Measurements from ENCODE around the gene HAPLN3.

HAPLN3 gene

DNA sequence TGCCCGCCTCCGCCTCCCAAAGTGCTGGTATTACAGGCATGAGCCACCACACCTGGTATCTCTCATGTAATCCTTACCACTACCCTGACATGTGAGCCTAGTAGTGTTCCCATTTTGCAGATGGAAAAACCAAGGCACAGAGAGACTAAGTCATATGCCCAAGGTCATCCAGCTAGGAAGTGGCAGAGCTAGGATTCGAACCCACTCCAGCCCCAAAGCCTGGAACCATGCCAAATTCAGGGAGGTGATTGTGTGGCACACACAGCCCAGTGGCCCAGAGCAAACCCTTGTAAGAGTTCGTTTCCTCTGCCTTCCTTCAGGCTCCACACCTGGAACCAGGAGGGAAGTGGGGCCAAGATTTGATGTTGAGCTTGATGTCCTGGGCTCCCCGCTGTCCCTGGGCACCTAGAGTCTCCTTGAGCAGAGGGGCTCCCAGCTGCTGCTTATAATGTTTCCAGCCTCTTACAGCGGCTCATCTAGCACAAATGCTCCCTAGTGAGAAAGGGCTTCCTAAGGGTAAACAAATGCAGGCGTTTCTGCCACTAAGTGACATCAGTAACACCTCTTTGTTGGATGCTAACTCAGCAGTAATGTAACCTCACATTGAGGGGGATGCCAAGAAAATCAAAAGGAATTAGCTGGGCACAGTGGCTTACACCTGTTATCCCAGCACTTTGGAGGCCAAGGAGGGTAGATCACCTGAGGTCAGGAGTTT, 3.6 kb downstream of the HAPLN3 start:
- peak; percentile 63 for DNase-seq

- no peak for DNase-seq
Measured at GRCh38 chr15:88890495-88890894, 4.8 kb downstream of the HAPLN3 start.

GRCh38 chr15:88888719-88889118, 6.6 kb downstream of the HAPLN3 start:
- no peak for DNase-seq

DNA sequence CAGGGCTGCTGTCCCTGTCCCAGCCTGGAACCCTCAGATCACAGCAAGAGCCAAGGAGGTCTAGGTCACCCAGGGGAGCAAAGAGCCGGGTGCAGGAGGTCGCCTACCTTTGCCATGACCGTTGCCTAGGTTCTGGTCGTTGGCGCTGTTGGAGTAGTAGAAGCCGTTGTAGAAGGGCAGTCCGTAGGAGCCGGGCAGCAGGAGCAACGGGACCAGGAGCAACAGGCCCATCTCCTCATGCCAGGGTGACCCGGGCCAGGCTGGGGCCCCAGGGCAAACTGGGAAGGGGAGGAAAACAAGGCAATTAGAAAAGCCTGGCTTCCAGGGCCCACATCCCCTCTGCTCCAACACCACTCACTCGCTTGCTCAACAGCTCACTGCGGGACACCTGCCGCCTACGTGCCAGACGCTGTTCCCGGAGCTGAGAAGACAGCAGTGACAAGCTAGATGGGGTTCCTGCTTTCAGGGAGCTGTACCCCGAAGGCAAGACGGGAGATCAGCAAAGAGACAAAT, 8.2 kb downstream of the HAPLN3 start:
- DNase-seq: no peak

DNA sequence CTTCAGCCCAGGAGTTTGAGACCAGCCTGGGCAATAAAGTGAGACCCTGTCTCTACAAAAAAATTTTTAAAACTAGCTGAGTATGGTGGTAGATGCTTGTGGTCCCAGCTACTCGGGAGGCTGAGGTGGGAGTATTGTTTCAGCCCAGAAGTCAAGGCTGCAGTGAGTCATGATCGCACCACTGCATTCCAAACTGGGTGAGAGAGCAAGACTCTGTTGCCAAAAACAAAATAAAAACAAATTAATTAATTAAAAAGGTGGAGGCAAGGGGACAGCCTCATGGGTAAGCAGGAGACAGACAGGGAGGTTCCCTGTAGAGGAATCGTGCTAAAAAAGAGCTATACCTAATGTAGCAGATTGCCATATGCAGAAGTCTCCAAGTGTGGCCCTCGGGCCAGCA, 12.6 kb downstream of the HAPLN3 start:
- no peak for DNase-seq

GRCh38 chr15:88881775-88882174, 13.6 kb downstream of the HAPLN3 start:
- peak; percentile 2 for DNase-seq

DNA sequence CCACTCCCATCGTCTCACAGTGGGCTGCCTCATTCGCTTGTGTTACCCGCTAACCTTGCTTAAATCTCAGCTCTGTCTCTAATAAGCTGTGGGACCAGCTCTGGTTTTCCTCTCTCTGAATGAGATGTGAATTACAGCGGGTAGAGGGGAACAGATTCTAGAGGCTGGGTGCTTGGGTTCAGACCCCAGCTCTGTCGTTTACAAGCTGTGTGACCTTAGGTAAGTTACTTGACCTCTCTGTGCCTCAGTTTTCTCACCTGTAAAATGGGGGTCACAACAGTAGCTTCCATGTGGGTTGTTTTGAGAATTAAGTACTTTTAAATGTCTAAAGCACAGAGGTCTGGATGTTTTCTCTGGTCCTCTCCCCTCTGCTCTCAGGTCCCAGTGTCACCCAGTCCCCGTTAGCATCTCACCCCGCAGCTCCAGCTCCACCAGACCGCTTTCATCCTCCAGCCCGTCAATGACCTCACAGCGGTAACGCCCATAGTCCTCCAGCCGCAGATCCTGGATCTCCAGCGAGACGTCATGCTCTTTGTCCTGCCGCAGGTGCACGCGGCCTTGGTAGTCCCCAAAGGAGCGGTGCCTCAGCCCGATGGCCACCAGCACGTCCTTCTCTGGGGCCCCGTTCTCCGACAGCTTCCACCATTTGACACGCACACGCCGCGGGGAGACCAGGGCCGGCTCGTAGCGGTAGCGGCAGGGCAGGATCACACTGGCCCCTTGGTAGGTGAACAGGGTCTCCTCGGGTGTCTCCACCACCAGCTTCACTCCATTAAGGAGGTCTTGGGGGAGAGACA, 14.2 kb downstream of the HAPLN3 start:
- DNase-seq: no peak

GRCh38 chr15:88878720-88879184, 16.6 kb downstream of the HAPLN3 start:
- DNase-seq: peak; percentile 88

DNA sequence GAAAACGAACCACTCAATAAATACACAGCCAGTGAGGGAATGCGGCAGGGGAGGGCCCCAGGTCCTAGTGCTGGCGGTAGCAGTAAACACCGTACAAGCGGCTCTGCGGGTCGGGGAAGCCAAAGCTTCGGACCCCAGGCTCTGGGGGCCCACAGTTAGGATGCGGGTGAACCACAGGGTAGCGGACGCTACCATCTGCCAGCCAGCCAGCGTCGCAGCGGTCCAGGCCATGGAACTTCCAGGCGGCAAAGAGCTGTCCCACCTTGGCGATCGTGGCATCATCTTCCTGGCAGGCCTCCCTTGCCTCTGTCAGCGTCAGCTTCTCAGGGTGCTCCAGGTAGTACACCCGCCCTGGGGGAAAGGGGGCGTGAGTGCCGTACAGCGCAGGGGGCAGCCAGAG, 17.4 kb downstream of the HAPLN3 start:
- no peak for DNase-seq

DNA sequence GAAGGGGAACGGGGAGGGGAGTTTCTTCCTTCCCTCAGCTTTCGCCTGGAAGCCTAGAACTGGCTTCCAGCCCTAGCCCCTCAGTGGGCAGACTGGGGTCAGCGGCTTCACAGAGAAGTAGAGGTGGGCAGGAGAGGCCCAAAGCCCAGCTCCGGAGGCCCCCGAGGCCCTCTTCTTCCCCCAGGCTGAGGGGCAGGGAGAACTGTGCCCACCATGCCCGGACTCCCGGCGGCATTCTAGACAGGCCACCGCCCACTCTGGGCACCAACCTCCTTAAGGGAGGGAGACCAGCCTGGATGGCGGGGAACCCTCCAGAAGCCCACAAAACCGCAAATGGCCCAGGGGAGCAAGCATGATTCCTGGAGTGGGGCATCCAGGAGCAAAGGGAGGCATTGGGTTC, 17.9 kb downstream of the HAPLN3 start:
- DNase-seq: no peak

DNA sequence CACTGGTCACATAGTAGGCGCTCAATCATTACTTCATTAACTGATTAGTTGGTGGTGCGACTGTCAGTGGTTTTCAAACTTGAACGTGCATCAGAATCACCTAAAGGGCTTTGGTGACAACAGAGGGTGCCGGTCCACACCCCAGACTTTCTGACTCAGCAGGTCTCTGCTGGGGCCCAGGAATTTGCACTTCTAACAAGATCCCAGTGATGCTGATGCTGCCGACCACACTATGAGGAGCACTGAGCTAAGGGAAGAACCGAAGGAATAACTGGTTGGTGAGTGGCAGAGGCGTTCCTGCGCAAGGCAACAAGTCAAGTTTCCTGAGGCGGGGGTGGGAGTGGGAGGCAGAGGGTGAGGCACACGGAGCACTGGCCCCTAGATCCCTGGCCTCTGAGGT, 18.8 kb downstream of the HAPLN3 start:
- DNase-seq: no peak

GRCh38 chr15:88874684-88875083, 20.7 kb downstream of the HAPLN3 start:
- no peak for DNase-seq

DNA sequence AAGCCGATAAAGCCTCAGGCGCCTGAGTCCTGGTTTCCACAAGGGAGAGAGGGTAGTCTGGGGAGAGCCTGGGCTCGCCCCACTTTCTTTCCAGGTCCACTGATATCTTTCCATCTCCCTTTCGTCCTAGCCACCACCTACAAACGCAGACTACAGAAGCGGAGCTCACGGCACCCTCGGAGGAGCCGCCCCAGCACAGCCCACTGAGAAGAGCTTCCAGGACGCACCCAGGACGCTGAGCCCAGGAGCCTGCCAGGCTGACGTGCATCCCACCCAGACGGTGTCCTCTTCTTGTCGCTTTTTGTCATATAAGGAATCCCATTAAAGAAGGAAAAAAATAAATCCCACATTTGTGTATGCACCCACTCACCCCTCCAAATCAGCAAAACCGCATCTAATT, 21.1 kb downstream of the HAPLN3 start:
- DNase-seq: no peak

- no peak for DNase-seq
Measured at GRCh38 chr15:88873786-88874185, 21.6 kb downstream of the HAPLN3 start.

DNA sequence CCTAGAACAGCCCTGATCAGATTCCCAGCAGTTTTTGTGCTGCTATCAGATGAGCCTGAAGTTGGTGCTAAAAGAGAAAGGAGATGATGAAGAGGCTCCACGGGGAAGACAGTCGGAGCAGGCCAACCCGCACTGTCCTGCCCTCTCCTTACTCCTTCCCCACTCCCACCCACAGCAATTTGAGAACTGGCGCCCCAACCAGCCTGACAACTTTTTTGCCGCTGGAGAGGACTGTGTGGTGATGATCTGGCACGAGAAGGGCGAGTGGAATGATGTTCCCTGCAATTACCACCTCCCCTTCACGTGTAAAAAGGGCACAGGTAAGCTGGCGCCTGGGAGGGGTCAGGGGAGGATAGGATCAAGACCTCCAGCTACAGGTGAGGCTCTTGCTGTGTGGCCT, 22.6 kb downstream of the HAPLN3 start:
- DNase-seq: no peak

DNA sequence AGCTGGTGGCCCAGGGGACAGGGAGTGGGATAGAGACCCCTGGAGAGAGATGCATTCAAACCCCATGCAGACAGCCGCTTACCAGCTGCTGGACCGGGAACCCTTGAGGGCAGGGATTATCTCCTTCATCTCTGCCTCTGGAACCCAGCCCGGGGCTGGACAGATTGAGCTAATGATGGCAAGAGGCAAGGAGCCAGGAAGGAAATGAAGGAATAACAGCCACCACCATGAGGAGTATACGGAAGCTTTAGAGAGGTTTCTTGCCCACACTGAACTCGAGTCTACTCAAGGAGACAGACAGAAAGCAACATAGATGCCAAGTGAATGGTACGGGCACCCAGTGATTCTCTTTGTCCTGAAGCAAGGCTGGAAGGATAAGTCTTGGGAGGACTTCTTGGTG, 23.2 kb downstream of the HAPLN3 start:
- no peak for DNase-seq

DNA sequence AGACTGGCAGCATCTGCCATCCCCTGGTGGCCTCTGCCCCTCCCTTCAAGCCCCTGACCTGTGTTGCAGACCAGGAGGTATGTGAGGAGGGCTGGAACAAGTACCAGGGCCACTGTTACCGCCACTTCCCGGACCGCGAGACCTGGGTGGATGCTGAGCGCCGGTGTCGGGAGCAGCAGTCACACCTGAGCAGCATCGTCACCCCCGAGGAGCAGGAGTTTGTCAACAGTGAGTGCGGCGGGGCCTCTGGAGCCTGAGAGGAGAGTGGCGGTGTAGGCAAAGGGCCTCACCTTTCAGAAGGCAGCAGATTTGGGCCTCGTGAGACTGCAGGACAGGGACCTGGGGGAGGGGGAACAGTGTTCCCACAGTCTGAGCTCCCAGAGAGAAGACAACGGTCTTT, 24.0 kb downstream of the HAPLN3 start:
- no peak for DNase-seq

GRCh38 chr15:88866295-88866881, 29.0 kb downstream of the HAPLN3 start:
- no peak for DNase-seq

DNA sequence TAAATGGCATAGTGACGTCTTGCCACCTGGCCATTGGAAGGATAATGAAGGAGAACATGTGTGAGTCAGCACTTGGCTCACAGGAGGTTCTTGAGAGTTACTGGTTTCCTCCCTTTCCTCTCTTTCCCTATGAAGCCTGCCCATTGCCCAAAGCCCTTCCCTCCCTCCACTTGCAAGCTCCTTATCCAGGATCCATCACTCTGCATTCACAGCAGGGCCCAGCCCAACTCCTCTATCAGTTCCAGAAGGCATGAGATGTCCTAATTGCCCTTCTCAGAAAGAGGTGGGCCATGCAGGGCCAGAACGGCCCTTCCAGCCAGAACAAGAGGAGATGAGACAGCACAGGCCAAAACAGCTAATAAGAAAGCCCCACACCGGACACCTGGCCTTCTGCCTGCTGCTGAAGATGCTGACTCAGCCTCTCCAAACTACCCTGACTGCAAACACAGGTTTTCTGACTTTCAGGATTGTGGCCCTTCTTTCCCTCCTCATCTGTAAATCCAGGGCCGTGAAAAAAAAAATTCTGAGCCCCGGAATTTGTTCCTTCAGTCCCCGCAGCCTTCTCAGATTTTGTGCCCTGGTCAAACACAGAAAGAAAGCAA, 29.7 kb downstream of the HAPLN3 start:
- no peak for DNase-seq

- DNase-seq: no peak
Measured at GRCh38 chr15:88864861-88865497, 30.4 kb downstream of the HAPLN3 start.

DNA sequence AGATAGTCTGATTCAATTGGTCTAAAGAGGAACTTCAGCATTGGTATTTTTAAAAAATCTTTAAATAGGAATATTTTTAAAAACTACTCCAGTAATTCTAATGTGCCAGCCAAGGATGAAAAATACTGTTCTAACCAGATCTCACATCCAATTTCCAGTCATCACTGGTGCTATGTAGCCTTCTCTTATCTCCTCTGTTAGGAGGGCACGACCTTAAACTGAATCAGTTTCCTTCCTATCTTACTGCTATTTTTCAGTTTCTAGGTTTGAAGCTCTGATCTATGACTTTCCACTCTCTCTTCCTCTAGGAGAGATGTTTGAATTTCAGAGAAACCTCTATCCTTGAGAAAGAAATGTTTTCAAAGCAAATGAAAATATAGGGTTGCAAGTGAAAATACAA, 31.9 kb downstream of the HAPLN3 start:
- no peak for DNase-seq

GRCh38 chr15:88860212-88860611, 35.1 kb downstream of the HAPLN3 start:
- no peak for DNase-seq

GRCh38 chr15:88859550-88859949, 35.8 kb downstream of the HAPLN3 start:
- no peak for DNase-seq

Measured in NCI-H2171 treated with DMSO at 0.1 percent for 48 hours (cell line).